Mucosa of rectum (tissue), 2 donors: ENCODE measurements around the gene SPANXA1.
"Not testable (repeated sequence)": the region's sequence is repeated elsewhere in the genome, so short reads cannot be mapped to it uniquely, and the experiment has no call there.

Experiments used
- H3K27ac ChIP-seq, 2 donors: one replicate each; pipeline ENCODE4 v1.7.0; 2013; ENCODE audit warnings: inconsistent platforms in 2 of 2, low read depth in 2 of 2, low read length in 2 of 2
- H3K27me3 ChIP-seq, 2 donors: one replicate each; pipeline ENCODE4 v1.7.0; 2013; ENCODE audit warnings: low read length in 2 of 2; ENCODE audit not compliant: control insufficient read depth in 2 of 2, insufficient read depth in 2 of 2
- H3K36me3 ChIP-seq, 2 donors: one replicate each; pipeline ENCODE4 v1.7.0; 2013; ENCODE audit warnings: low read length in 2 of 2; ENCODE audit not compliant: control insufficient read depth in 2 of 2, insufficient read depth in 2 of 2
- H3K4me1 ChIP-seq, 2 donors: one replicate each; pipeline ENCODE4 v1.7.0; 2013; ENCODE audit warnings: low read length in 2 of 2, mild to moderate bottlenecking in 1 of 2; ENCODE audit not compliant: control insufficient read depth in 2 of 2, insufficient read depth in 2 of 2
- H3K4me3 ChIP-seq, 2 donors: one replicate each; pipeline ENCODE4 v1.7.0; 2013; ENCODE audit warnings: low read length in 2 of 2
- H3K9ac ChIP-seq, 2 donors: one replicate each; pipeline ENCODE4 v1.7.0; 2013; ENCODE audit warnings: low read length in 2 of 2, low read depth in 1 of 2, mild to moderate bottlenecking in 1 of 2
- H3K9me3 ChIP-seq, 2 donors: one replicate each; pipeline ENCODE4 v1.7.0; 2013; ENCODE audit warnings: low read length in 2 of 2; ENCODE audit not compliant: control insufficient read depth in 2 of 2
- donor health status: healthy.
- donor health status: Normal muscosa, but diverticular disease.

Gene SPANXA1

GRCh38 chrX:141584638-141585037 is at the start of gene SPANXA1:
Gene SPANXA1, minus strand, starts transcription at chrX:141584738. Its CDS starts 60 bp downstream, at chrX:141584678.
- not testable (repeated sequence) for H3K27me3 ChIP-seq, H3K4me1 ChIP-seq, H3K27ac ChIP-seq, H3K36me3 ChIP-seq, H3K9ac ChIP-seq, H3K9me3 ChIP-seq, H3K4me3 ChIP-seq

- no peaks in the 10 kb centered on the region for H3K4me1 ChIP-seq
- no peak overlapping the region for H3K4me3 ChIP-seq
- no peaks in the 10 kb centered on the region for H3K36me3 ChIP-seq
- H3K9me3 ChIP-seq = no peaks in the 10 kb centered on the region
- H3K27ac ChIP-seq = no peak overlapping the region
- H3K27me3 ChIP-seq = no peaks in the 10 kb centered on the region
- no peak overlapping the region for H3K9ac ChIP-seq
These were observed 47.6 kb upstream of the SPANXA1 start for GRCh38 chrX:141632124-141632523.

GRCh38 chrX:141619336-141619735 is 34.8 kb upstream of the SPANXA1 start:
- Histone ChIP-seq H3K4me3 (no peak overlapping the region), H3K27me3 (no peaks in the 10 kb centered on the region), H3K36me3 (no peaks in the 10 kb centered on the region), H3K9ac (no peak overlapping the region), H3K4me1 (no peaks in the 10 kb centered on the region), H3K27ac (no peak overlapping the region), H3K9me3 (peaks cover 0 to 2% of the 10 kb centered on the region in 2 donors)

GRCh38 chrX:141609111-141609510 is 24.6 kb upstream of the SPANXA1 start:
- H3K36me3 ChIP-seq = no peaks in the 10 kb centered on the region
- no peaks in the 10 kb centered on the region for H3K9me3 ChIP-seq

GRCh38 chrX:141589408-141589807 is 4.9 kb upstream of the SPANXA1 start, which contains the start of gene SPANXA2:
Gene SPANXA2, plus strand, starts transcription at chrX:141589708. Its CDS starts 60 bp downstream, at chrX:141589768.
- not testable (repeated sequence) for H3K9me3 ChIP-seq, H3K4me3 ChIP-seq, H3K27ac ChIP-seq, H3K27me3 ChIP-seq, H3K4me1 ChIP-seq, H3K9ac ChIP-seq, H3K36me3 ChIP-seq

More at GRCh38 chrX:141609111-141609510, 24.6 kb upstream of the SPANXA1 start:
- Histone ChIP-seq H3K27ac (no peak overlapping the region), H3K4me3 (no peak overlapping the region), H3K27me3 (no peaks in the 10 kb centered on the region), H3K9ac (no peak overlapping the region), H3K4me1 (no peaks in the 10 kb centered on the region)

GRCh38 chrX:141542551-141542950 is 42.0 kb downstream of the SPANXA1 start:
- not testable (repeated sequence) for H3K27ac ChIP-seq, H3K4me3 ChIP-seq, H3K9me3 ChIP-seq, H3K27me3 ChIP-seq, H3K4me1 ChIP-seq, H3K36me3 ChIP-seq, H3K9ac ChIP-seq
